HepG2 (cell line): ENCODE data around the gene SMAP2. TPM values are rescaled to one million over a fixed set of nuclear protein-coding genes. Genes with fewer than 3 reads are reported as not detected.

Source experiments
- GABPB1 ChIP-seq: IDR thresholded peaks from 2 replicates; pipeline ENCODE4 v1.6.1; 2016; ENCODE audit warnings: mild to moderate bottlenecking, missing genetic modification reagents, moderate library complexity, missing compliant biosample characterization
- HNRNPH1 ChIP-seq: fragments of 200-400 bp; formaldehyde crosslinking; optimal IDR thresholded peaks from 2 replicates; pipeline ENCODE3; 2017; ENCODE audit warnings: mild to moderate bottlenecking, low read depth, low read length
- NCOR1 ChIP-seq: fragments of 200-600 bp; sonication (generic); IDR thresholded peaks from 2 replicates; pipeline ENCODE4 v1.7.0; 2017; ENCODE audit warnings: antibody characterized with exemption, low read length, borderline replicate concordance
- PRDM4 ChIP-seq: sonication (generic); formaldehyde crosslinking; IDR thresholded peaks from 2 replicates; pipeline ENCODE4 v1.9.0; 2021; ENCODE audit warnings: missing genetic modification reagents, borderline replicate concordance
- SCMH1 ChIP-seq: sonication (generic); formaldehyde crosslinking; IDR thresholded peaks from 2 replicates; pipeline ENCODE4 v1.9.0; 2021; ENCODE audit warnings: missing genetic modification reagents, mild to moderate bottlenecking, borderline replicate concordance
- TCF12 ChIP-seq, 2 experiments: fragments of 450-650 bp in 1 of 2; sonication (generic) in 1 of 2; formaldehyde crosslinking in 1 of 2; IDR thresholded peaks; 2 replicates each; pipeline versions ENCODE4 v1.6.1 to v1.8.0; 2017 to 2022; ENCODE audit warnings: antibody characterized with exemption in 1 of 2, mild to moderate bottlenecking in 1 of 2, missing genetic modification reagents in 1 of 2, moderate library complexity in 1 of 2
- ZFP90 ChIP-seq: sonication (generic); formaldehyde crosslinking; IDR thresholded peaks from 2 replicates; pipeline ENCODE4 v1.8.0; 2022; ENCODE audit warnings: missing genetic modification reagents, mild to moderate bottlenecking, inconsistent platforms, borderline replicate concordance
- ZNF777 ChIP-seq: sonication (generic); formaldehyde crosslinking; IDR thresholded peaks from 2 replicates; pipeline ENCODE4 v1.4.0; 2020; ENCODE audit warnings: missing genetic modification reagents
- polyA plus RNA-seq, 8 experiments: library from polyadenylated mRNA; depleted of rRNA in 3 of 8; stranded (reverse) in 7 of 8; unstranded in 1 of 8; fragments of >200 nt; fragmentation: Illumina TruSeq in 4 of 8; extraction: Trizol in 4 of 8; gene quantifications; 2 replicates each; pipeline versions ENCODE4 v1.2.1 to v1.2.3, GENCODE V29; 2011 to 2016; ENCODE audit warnings: low read depth in 4 of 8, missing spikeins in 1 of 8, mixed read lengths in 1 of 8; ENCODE audit not compliant: insufficient read depth in 1 of 8
- total RNA-seq, 5 experiments: library from RNA; depleted of rRNA; stranded (reverse); fragments of >200 nt; fragmentation: Illumina TruSeq; extraction: Trizol; gene quantifications; 2 replicates each; pipeline ENCODE4 v1.2.3, GENCODE V29; 2016; ENCODE audit warnings: low read depth in 1 of 5
- TF ChIP-seq, protein P1 (sequence below), 2 experiments: fragments of 450-650 bp in 1 of 2; sonication (generic) in 1 of 2; formaldehyde crosslinking in 1 of 2; IDR thresholded peaks; 2 replicates each; pipeline versions ENCODE4 v1.6.1 to v1.8.0; 2016 to 2022; ENCODE audit warnings: antibody characterized with exemption in 1 of 2, mild to moderate bottlenecking in 1 of 2, missing genetic modification reagents in 1 of 2
- TF ChIP-seq, protein P2 (sequence below): sonication (generic); formaldehyde crosslinking; IDR thresholded peaks from 2 replicates; pipeline ENCODE4; 2020; ENCODE audit warnings: missing genetic modification reagents, mild to moderate bottlenecking, borderline replicate concordance

Gene SMAP2
- total and polyA plus RNA-seq, 2 of the 13 experiments (the other 11 are each of a cell fraction or from before 2014, with no cell fraction given), result 19.0 to 22.3 TPM

DNA sequence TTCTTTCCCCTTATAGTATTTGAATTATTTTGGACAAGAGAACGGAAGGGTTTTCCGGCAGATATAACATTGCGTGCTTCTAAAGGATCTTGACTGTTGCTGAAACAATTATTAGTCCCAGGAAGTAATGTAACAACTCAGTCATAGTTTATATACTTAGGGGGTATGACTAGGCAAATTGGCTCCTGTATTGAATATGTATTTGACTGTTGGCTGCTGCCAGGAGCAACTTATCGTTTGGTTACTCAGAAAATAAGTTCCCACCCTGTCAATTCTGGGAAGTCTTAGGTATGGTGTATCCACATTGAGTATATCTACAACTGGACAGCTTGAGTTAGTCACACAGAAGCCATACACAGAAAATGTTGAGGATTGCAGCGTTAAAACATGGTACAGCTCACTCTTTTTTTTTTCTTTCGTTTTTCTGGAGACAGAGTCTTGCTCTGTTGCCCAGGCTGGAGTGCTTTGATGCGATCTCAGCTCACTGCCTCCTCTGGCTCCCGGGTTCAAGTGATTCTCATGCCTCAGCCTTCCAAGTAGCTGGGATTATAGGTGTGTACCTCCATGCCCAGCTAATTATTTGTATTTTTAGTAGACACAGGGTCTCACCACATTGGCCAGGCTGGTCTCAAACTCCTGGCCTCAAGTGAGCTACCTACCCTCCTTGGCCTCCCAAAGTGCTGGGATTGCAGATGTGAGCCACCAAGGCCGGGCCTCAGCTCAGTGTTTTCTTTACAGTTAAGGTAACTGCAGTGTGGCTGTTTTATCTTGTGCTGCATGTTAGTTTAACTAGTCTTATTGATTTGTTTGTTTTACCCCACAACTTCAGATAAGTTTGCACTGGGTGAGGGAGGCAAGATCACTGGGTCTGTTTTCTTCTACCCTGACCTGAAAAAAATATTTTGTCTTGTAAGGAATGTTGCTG is 10.2 kb downstream of the SMAP2 start (continued):
- TF ChIP-seq PRDM4 (CRISPR knock-in tag) (no peak), ZNF777 (CRISPR knock-in tag) (peak; percentile 27; the same call in 1 of the 2 replicates), SCMH1 (CRISPR knock-in tag) (no peak), ZFP90 (CRISPR knock-in tag) (0 out of 2 replicates have a peak, but pooled peaks have one; percentile 25), TCF12 (IDR thresholded peaks at IDR 0.05) (no peak), TCF12 (CRISPR knock-in tag; IDR thresholded peaks at IDR 0.05) (peak; percentile 47; the same call in 1 of the 2 replicates), GABPB1 (CRISPR knock-in tag) (no peak), NCOR1 (peak; percentile 33; the same call in 1 of the 2 replicates), HNRNPH1 (no peak)
- TF ChIP-seq, protein P1, sequence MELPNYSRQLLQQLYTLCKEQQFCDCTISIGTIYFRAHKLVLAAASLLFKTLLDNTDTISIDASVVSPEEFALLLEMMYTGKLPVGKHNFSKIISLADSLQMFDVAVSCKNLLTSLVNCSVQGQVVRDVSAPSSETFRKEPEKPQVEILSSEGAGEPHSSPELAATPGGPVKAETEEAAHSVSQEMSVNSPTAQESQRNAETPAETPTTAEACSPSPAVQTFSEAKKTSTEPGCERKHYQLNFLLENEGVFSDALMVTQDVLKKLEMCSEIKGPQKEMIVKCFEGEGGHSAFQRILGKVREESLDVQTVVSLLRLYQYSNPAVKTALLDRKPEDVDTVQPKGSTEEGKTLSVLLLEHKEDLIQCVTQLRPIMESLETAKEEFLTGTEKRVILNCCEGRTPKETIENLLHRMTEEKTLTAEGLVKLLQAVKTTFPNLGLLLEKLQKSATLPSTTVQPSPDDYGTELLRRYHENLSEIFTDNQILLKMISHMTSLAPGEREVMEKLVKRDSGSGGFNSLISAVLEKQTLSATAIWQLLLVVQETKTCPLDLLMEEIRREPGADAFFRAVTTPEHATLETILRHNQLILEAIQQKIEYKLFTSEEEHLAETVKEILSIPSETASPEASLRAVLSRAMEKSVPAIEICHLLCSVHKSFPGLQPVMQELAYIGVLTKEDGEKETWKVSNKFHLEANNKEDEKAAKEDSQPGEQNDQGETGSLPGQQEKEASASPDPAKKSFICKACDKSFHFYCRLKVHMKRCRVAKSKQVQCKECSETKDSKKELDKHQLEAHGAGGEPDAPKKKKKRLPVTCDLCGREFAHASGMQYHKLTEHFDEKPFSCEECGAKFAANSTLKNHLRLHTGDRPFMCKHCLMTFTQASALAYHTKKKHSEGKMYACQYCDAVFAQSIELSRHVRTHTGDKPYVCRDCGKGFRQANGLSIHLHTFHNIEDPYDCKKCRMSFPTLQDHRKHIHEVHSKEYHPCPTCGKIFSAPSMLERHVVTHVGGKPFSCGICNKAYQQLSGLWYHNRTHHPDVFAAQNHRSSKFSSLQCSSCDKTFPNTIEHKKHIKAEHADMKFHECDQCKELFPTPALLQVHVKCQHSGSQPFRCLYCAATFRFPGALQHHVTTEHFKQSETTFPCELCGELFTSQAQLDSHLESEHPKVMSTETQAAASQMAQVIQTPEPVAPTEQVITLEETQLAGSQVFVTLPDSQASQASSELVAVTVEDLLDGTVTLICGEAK (IDR thresholded peaks at IDR 0.05), result no peak
- TF ChIP-seq, protein P1 (CRISPR knock-in tag; IDR thresholded peaks at IDR 0.05), result no peak
- TF ChIP-seq, protein P2, sequence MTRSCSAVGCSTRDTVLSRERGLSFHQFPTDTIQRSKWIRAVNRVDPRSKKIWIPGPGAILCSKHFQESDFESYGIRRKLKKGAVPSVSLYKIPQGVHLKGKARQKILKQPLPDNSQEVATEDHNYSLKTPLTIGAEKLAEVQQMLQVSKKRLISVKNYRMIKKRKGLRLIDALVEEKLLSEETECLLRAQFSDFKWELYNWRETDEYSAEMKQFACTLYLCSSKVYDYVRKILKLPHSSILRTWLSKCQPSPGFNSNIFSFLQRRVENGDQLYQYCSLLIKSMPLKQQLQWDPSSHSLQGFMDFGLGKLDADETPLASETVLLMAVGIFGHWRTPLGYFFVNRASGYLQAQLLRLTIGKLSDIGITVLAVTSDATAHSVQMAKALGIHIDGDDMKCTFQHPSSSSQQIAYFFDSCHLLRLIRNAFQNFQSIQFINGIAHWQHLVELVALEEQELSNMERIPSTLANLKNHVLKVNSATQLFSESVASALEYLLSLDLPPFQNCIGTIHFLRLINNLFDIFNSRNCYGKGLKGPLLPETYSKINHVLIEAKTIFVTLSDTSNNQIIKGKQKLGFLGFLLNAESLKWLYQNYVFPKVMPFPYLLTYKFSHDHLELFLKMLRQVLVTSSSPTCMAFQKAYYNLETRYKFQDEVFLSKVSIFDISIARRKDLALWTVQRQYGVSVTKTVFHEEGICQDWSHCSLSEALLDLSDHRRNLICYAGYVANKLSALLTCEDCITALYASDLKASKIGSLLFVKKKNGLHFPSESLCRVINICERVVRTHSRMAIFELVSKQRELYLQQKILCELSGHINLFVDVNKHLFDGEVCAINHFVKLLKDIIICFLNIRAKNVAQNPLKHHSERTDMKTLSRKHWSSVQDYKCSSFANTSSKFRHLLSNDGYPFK (CRISPR knock-in tag), result no peak
